ENCODE measurements around the gene WDR86. TPM values are rescaled to one million over a fixed set of nuclear protein-coding genes. Genes with fewer than 3 reads are reported as not detected.

Gene WDR86
- polyA plus RNA-seq, 2 of the 4 experiments (the other 2 are of a cell fraction), result 0.17 to 0.19 TPM

DNA sequence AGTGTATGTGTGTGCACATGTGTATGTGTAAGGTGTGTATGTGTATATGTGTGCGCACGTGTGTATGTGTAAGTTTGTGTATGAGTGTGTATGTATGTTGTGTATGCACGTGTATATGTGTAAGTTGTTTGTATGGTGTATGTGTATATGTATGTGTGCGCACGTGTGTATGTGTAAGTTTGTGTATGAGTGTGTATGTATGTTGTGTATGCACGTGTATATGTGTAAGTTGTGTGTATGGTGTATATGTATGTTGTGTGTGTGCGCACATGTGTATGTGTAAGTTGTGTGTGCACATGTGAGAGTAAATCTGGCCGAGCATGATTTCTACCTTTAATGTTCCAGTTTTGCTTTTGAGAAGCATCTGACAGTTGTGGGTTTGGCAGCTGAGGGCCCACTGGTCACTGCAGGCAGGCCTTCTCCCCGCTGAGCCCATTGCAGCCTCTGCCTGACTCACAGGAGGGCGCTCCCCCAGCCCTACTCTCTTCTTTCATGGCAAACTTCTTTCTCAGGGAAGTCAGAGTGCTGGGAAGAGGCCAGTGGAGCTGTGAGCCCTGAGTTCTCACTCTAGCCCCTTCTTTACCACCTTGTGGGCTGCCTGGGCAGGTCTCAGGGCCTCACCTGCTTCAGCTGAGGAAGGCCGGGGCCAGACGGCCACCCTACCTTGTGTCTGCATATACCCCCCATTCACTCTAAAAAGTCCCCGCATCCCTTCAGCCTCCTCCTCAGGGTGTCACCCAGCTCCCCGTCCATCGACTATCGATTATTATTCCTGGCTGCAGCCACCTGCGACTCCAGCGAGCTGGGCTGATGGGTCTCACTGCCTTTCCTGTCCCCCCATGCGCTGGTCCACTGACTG lies 11.2 kb downstream of the WDR86 start:
- Histone ChIP-seq H3K4me1 (peaks cover 5% of the 10 kb centered on the region), H3K9me3 (no peaks in the 10 kb centered on the region), H3K27ac (no peak overlapping the region), H3K4me2 (no peak overlapping the region), H3K4me3 (no peak overlapping the region)
- ATAC-seq (peak in 1 of 2 experiments; percentile 44; a peak in 2 of 6 replicates), DNase-seq (ENCODE audit: low read depth in 1 of 2, low spot score in 1 of 2) (no peak), FAIRE-seq (no peak)
- ChIA-PET CTCF (interaction anchor here (0.7 to 3.1 kb wide), 6 partner anchors 24 to 59 kb away, joined by 3 to 10 read pairs (median 5); no protein-coding TSS in a partner anchor), POLR2A (no interaction called here)
- WGBS (ENCODE audit: missing lambda C conversion rate), result 79% methylated on average over 19 of the region's 19 CpGs
- TF ChIP-seq ZSCAN20 (CRISPR knock-in tag; IDR thresholded peaks at IDR 0.05) (no peak), TFCP2L1 (CRISPR knock-in tag; IDR thresholded peaks at IDR 0.05) (no peak), JUN (IDR thresholded peaks at IDR 0.05) (no peak), HOXB5 (CRISPR knock-in tag; IDR thresholded peaks at IDR 0.05) (no peak), NPAS2 (CRISPR knock-in tag; IDR thresholded peaks at IDR 0.05; ENCODE audit: borderline replicate concordance) (no peak), FOXS1 (CRISPR knock-in tag; IDR thresholded peaks at IDR 0.05) (no peak), JUNB (IDR thresholded peaks at IDR 0.05) (no peak), HOXB13 (CRISPR knock-in tag; IDR thresholded peaks at IDR 0.05; ENCODE audit: low read depth) (no peak)
- TF ChIP-seq, protein P1, sequence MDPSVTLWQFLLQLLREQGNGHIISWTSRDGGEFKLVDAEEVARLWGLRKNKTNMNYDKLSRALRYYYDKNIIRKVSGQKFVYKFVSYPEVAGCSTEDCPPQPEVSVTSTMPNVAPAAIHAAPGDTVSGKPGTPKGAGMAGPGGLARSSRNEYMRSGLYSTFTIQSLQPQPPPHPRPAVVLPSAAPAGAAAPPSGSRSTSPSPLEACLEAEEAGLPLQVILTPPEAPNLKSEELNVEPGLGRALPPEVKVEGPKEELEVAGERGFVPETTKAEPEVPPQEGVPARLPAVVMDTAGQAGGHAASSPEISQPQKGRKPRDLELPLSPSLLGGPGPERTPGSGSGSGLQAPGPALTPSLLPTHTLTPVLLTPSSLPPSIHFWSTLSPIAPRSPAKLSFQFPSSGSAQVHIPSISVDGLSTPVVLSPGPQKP (IDR thresholded peaks at IDR 0.05; ENCODE audit: low read depth, low read length), result no peak
- TF ChIP-seq, protein P2, sequence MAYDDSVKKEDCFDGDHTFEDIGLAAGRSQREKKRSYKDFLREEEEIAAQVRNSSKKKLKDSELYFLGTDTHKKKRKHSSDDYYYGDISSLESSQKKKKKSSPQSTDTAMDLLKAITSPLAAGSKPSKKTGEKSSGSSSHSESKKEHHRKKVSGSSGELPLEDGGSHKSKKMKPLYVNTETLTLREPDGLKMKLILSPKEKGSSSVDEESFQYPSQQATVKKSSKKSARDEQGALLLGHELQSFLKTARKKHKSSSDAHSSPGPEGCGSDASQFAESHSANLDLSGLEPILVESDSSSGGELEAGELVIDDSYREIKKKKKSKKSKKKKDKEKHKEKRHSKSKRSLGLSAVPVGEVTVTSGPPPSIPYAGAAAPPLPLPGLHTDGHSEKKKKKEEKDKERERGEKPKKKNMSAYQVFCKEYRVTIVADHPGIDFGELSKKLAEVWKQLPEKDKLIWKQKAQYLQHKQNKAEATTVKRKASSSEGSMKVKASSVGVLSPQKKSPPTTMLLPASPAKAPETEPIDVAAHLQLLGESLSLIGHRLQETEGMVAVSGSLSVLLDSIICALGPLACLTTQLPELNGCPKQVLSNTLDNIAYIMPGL (CRISPR knock-in tag; IDR thresholded peaks at IDR 0.05; ENCODE audit: borderline replicate concordance), result no peak
- TF ChIP-seq, protein P3, sequence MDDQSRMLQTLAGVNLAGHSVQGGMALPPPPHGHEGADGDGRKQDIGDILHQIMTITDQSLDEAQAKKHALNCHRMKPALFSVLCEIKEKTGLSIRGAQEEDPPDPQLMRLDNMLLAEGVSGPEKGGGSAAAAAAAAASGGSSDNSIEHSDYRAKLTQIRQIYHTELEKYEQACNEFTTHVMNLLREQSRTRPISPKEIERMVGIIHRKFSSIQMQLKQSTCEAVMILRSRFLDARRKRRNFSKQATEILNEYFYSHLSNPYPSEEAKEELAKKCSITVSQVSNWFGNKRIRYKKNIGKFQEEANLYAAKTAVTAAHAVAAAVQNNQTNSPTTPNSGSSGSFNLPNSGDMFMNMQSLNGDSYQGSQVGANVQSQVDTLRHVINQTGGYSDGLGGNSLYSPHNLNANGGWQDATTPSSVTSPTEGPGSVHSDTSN (IDR thresholded peaks at IDR 0.05), result no peak

DNA sequence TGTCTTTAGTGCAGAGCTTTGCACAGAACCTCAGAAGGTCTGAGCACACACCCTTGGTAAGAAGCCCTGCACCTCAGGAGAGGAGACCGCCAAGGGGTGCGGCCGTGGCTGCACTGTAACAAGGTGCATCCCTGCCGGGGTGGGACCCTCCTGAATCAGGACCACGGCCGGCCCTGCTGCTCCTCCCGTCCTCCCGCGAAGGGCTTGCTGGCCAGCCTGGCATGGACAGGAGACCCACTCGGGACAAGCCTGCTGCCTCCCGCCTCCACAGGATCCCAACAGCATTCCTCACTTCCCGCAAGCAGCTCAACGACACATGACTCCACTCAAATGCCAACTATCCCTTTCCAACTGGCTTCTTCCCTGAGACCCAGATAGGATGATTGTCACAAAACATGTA lies 12.8 kb downstream of the WDR86 start:
- TF ChIP-seq RFX5 (IDR thresholded peaks at IDR 0.05), result no peak
- no peak for TF ChIP-seq HOXA7 (CRISPR knock-in tag; IDR thresholded peaks at IDR 0.05)
- TF ChIP-seq, protein P4, sequence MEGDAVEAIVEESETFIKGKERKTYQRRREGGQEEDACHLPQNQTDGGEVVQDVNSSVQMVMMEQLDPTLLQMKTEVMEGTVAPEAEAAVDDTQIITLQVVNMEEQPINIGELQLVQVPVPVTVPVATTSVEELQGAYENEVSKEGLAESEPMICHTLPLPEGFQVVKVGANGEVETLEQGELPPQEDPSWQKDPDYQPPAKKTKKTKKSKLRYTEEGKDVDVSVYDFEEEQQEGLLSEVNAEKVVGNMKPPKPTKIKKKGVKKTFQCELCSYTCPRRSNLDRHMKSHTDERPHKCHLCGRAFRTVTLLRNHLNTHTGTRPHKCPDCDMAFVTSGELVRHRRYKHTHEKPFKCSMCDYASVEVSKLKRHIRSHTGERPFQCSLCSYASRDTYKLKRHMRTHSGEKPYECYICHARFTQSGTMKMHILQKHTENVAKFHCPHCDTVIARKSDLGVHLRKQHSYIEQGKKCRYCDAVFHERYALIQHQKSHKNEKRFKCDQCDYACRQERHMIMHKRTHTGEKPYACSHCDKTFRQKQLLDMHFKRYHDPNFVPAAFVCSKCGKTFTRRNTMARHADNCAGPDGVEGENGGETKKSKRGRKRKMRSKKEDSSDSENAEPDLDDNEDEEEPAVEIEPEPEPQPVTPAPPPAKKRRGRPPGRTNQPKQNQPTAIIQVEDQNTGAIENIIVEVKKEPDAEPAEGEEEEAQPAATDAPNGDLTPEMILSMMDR (IDR thresholded peaks at IDR 0.05), result no peak
- Histone ChIP-seq H3K4me2 (no peak overlapping the region), H3K4me1 (0 out of 3 replicates have a peak, but pooled peaks cover 4% of the 10 kb centered on the region), H3K9me3 (no peaks in the 10 kb centered on the region), H3K4me3 (no peak overlapping the region), H3K27ac (no peak overlapping the region)
- WGBS (ENCODE audit: missing lambda C conversion rate), result 82% methylated on average over 13 of the region's 13 CpGs
- POLR2A ChIA-PET, result interaction anchor here (0.5 kb wide), 1 partner anchor 241 kb away, joined by 4 read pairs; no protein-coding TSS in a partner anchor
- DNase-seq (ENCODE audit: low read depth in 1 of 2, low spot score in 1 of 2), result no peak
- FAIRE-seq, result no peak
- CTCF ChIA-PET, result interaction anchor here (1.0 to 3.2 kb wide), 4 partner anchors 30 to 153 kb away, joined by 3 to 16 read pairs (median 5); no protein-coding TSS in a partner anchor
- no peak for ATAC-seq

Data from A549 (cell line).